GM12878 (cell line): ENCODE data around the gene INPP1. TPM values are rescaled to one million over a fixed set of nuclear protein-coding genes. Genes with fewer than 3 reads are reported as not detected.

Experiments
- CBX3 ChIP-seq: fragments of 200-600 bp; sonication (generic); IDR thresholded peaks from 2 replicates; pipeline ENCODE4 v1.6.1; 2016; ENCODE audit warnings: low read depth, borderline replicate concordance
- CHD1 ChIP-seq: IDR thresholded peaks from 2 replicates; pipeline ENCODE4 v1.6.1; 2012; ENCODE audit warnings: low read depth, low read length, improper control_type of control experiment
- CHD2 ChIP-seq: IDR thresholded peaks from 2 replicates; pipeline ENCODE4 v1.6.1; 2011; ENCODE audit warnings: low read depth, low read length, improper control_type of control experiment, borderline replicate concordance
- CREB1 ChIP-seq: IDR thresholded peaks from 2 replicates; pipeline ENCODE4 v1.6.1; 2012; ENCODE audit warnings: low read depth, mild to moderate bottlenecking, inconsistent platforms
- FOXK2 ChIP-seq: fragments of 450-650 bp; IDR thresholded peaks from 2 replicates; pipeline ENCODE4 v1.6.1; 2017; ENCODE audit warnings: mild to moderate bottlenecking, moderate library complexity
- FOXM1 ChIP-seq: IDR thresholded peaks from 2 replicates; pipeline ENCODE4 v1.6.1; 2012; ENCODE audit warnings: low read depth, mild to moderate bottlenecking, inconsistent platforms, low read length, moderate library complexity
- KLF5 ChIP-seq: fragments of 450-650 bp; IDR thresholded peaks from 2 replicates; pipeline ENCODE4 v1.6.1; 2014; ENCODE audit warnings: mild to moderate bottlenecking; ENCODE audit not compliant: partially characterized antibody
- MEF2B ChIP-seq: fragments of 450-650 bp; IDR thresholded peaks from 2 replicates; pipeline ENCODE4 v1.6.1; 2018; ENCODE audit warnings: mild to moderate bottlenecking, moderate library complexity; ENCODE audit not compliant: partially characterized antibody, poor library complexity, severe bottlenecking
- NKRF ChIP-seq: fragments of 450-650 bp; conservative IDR thresholded peaks from 2 replicates; pipeline ENCODE4 v1.6.1; 2017; ENCODE audit warnings: mild to moderate bottlenecking, moderate library complexity
- NR2C1 ChIP-seq: fragments of 450-650 bp; IDR thresholded peaks from 2 replicates; pipeline ENCODE4 v1.6.1; 2017; ENCODE audit warnings: antibody characterized with exemption, mild to moderate bottlenecking, moderate library complexity
- PML ChIP-seq: IDR thresholded peaks from 2 replicates; pipeline ENCODE4 v1.6.1; 2012; ENCODE audit warnings: low read length, inconsistent platforms
- RAD51 ChIP-seq: fragments of 450-650 bp; IDR thresholded peaks from 2 replicates; pipeline ENCODE4 v1.6.1; 2016; ENCODE audit warnings: moderate library complexity, mild to moderate bottlenecking, inconsistent platforms
- SPI1 ChIP-seq: IDR thresholded peaks from 2 replicates; pipeline ENCODE4 v1.6.1; 2011; ENCODE audit warnings: low read depth, mild to moderate bottlenecking, low read length, moderate library complexity, borderline replicate concordance; ENCODE audit not compliant: insufficient read depth
- SREBF1 ChIP-seq: IDR thresholded peaks from 2 replicates; pipeline ENCODE4 v1.6.1; 2012; ENCODE audit warnings: mild to moderate bottlenecking, low read length
- TCF3 ChIP-seq: IDR thresholded peaks from 2 replicates; pipeline ENCODE4 v1.6.1; 2012; ENCODE audit warnings: low read depth, mild to moderate bottlenecking, low read length, borderline replicate concordance; ENCODE audit not compliant: insufficient read depth
- ZZZ3 ChIP-seq: IDR thresholded peaks from 2 replicates; pipeline ENCODE4 v1.6.1; 2011; ENCODE audit warnings: low read depth; ENCODE audit not compliant: control insufficient read depth, insufficient read length
- polyA plus RNA-seq, 11 experiments: library from polyadenylated mRNA; depleted of rRNA in 4 of 11; unstranded in 6 of 11; stranded (reverse) in 5 of 11; fragments of >200 nt; fragmentation: Nextera tagmentation in 4 of 11; fragmentation: Illumina TruSeq in 1 of 11; extraction: Ambion mirVana in 4 of 11; extraction: Trizol in 1 of 11; gene quantifications; 1 replicate in 1 of 11; 2 replicates in 10 of 11; pipeline versions ENCODE4 v1.2.1 to v1.2.3, GENCODE V29; 2011 to 2016; ENCODE audit warnings: inconsistent platforms in 2 of 11, missing spikeins in 2 of 11, low read depth in 1 of 11
- total RNA-seq, 4 experiments: library from RNA; depleted of rRNA in 3 of 4; stranded (reverse); fragments of >200 nt in 3 of 4; fragmentation: Illumina TruSeq in 1 of 4; extraction: Trizol in 1 of 4; gene quantifications; 2 replicates each; pipeline versions ENCODE4 v1.2.1 to v1.2.3, GENCODE V29; 2013 to 2021
- TF ChIP-seq, protein P1 (sequence below): fragments of 150-350 bp; IDR thresholded peaks from 2 replicates; pipeline ENCODE4 v1.6.1; 2016; ENCODE audit warnings: low read depth, low read length
- TF ChIP-seq, protein P2 (sequence below): IDR thresholded peaks from 2 replicates; pipeline ENCODE4 v1.6.1; 2012; ENCODE audit warnings: low read length, inconsistent platforms

The INPP1 gene
- total and polyA plus RNA-seq, 10 of the 15 experiments (the other 5 are each of a cell fraction or from before 2014, with no cell fraction given) = 3.3 to 17.9 (median 11.1) TPM

GRCh38 chr2:190319555-190320498 is 23.6 kb upstream of the INPP1 start, which contains the start of gene HIBCH (continued):
- peak; percentile 89 for TF ChIP-seq CREB1
- no peak for TF ChIP-seq TCF3
- peak; percentile 74 for TF ChIP-seq PML
- TF ChIP-seq SREBF1 = no peak
- TF ChIP-seq SPI1 = no peak
- 0 out of 2 replicates have a peak, but pooled peaks have one; percentile 10 for TF ChIP-seq NR2C1
- TF ChIP-seq MEF2B = no peak
- no peak for TF ChIP-seq ZZZ3
- no peak for TF ChIP-seq FOXM1
- TF ChIP-seq RAD51 = 0 out of 2 replicates have a peak, but pooled peaks have one; percentile 20
- TF ChIP-seq CBX3 = no peak
- TF ChIP-seq CHD1 = no peak
- TF ChIP-seq, protein P1, sequence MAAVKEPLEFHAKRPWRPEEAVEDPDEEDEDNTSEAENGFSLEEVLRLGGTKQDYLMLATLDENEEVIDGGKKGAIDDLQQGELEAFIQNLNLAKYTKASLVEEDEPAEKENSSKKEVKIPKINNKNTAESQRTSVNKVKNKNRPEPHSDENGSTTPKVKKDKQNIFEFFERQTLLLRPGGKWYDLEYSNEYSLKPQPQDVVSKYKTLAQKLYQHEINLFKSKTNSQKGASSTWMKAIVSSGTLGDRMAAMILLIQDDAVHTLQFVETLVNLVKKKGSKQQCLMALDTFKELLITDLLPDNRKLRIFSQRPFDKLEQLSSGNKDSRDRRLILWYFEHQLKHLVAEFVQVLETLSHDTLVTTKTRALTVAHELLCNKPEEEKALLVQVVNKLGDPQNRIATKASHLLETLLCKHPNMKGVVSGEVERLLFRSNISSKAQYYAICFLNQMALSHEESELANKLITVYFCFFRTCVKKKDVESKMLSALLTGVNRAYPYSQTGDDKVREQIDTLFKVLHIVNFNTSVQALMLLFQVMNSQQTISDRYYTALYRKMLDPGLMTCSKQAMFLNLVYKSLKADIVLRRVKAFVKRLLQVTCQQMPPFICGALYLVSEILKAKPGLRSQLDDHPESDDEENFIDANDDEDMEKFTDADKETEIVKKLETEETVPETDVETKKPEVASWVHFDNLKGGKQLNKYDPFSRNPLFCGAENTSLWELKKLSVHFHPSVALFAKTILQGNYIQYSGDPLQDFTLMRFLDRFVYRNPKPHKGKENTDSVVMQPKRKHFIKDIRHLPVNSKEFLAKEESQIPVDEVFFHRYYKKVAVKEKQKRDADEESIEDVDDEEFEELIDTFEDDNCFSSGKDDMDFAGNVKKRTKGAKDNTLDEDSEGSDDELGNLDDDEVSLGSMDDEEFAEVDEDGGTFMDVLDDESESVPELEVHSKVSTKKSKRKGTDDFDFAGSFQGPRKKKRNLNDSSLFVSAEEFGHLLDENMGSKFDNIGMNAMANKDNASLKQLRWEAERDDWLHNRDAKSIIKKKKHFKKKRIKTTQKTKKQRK = no peak
- peak; percentile 36 for TF ChIP-seq KLF5
- TF ChIP-seq CHD2 = peak; percentile 92
- TF ChIP-seq, protein P2, sequence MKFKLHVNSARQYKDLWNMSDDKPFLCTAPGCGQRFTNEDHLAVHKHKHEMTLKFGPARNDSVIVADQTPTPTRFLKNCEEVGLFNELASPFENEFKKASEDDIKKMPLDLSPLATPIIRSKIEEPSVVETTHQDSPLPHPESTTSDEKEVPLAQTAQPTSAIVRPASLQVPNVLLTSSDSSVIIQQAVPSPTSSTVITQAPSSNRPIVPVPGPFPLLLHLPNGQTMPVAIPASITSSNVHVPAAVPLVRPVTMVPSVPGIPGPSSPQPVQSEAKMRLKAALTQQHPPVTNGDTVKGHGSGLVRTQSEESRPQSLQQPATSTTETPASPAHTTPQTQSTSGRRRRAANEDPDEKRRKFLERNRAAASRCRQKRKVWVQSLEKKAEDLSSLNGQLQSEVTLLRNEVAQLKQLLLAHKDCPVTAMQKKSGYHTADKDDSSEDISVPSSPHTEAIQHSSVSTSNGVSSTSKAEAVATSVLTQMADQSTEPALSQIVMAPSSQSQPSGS = peak; percentile 33; the same call in 1 of the 2 replicates
- no peak for TF ChIP-seq FOXK2
- TF ChIP-seq NKRF = no peak
